Subcutaneous abdominal adipose tissue (tissue), 5 donors: Measurements from ENCODE around the gene MAL.

Experiments used
- H3K27ac ChIP-seq: one replicate; pipeline ENCODE4 v1.7.0; 2013; ENCODE audit warnings: low read depth, mild to moderate bottlenecking, inconsistent platforms, low read length, moderate library complexity
- H3K27me3 ChIP-seq, 5 donors: one replicate each; pipeline ENCODE4 v1.7.0; 2013; ENCODE audit warnings: low read length in 5 of 5, inconsistent platforms in 1 of 5; ENCODE audit not compliant: control insufficient read depth in 5 of 5, insufficient read depth in 4 of 5
- H3K36me3 ChIP-seq, 5 donors: one replicate each; pipeline ENCODE4 v1.7.0; 2013; ENCODE audit warnings: low read length in 5 of 5; ENCODE audit not compliant: control insufficient read depth in 5 of 5, insufficient read depth in 5 of 5
- H3K4me1 ChIP-seq, 5 donors: one replicate each; pipeline ENCODE4 v1.7.0; 2013; ENCODE audit warnings: low read length in 5 of 5, mild to moderate bottlenecking in 3 of 5, moderate library complexity in 1 of 5; ENCODE audit not compliant: control insufficient read depth in 5 of 5, insufficient read depth in 5 of 5
- H3K4me3 ChIP-seq, 5 donors: one replicate each; pipeline ENCODE4 v1.7.0; 2013; ENCODE audit warnings: low read length in 5 of 5, low read depth in 1 of 5
- H3K9ac ChIP-seq, 5 donors: one replicate each; pipeline ENCODE4 v1.7.0; 2013; ENCODE audit warnings: low read length in 5 of 5, mild to moderate bottlenecking in 4 of 5, moderate library complexity in 3 of 5
- H3K9me3 ChIP-seq, 5 donors: one replicate each; pipeline ENCODE4 v1.7.0; 2013; ENCODE audit warnings: low read length in 5 of 5; ENCODE audit not compliant: control insufficient read depth in 5 of 5
- donor health status: healthy.
- donor health status: healthy.
- donor health status: healthy.
- donor health status: healthy.
- donor health status: healthy.

Gene MAL

DNA sequence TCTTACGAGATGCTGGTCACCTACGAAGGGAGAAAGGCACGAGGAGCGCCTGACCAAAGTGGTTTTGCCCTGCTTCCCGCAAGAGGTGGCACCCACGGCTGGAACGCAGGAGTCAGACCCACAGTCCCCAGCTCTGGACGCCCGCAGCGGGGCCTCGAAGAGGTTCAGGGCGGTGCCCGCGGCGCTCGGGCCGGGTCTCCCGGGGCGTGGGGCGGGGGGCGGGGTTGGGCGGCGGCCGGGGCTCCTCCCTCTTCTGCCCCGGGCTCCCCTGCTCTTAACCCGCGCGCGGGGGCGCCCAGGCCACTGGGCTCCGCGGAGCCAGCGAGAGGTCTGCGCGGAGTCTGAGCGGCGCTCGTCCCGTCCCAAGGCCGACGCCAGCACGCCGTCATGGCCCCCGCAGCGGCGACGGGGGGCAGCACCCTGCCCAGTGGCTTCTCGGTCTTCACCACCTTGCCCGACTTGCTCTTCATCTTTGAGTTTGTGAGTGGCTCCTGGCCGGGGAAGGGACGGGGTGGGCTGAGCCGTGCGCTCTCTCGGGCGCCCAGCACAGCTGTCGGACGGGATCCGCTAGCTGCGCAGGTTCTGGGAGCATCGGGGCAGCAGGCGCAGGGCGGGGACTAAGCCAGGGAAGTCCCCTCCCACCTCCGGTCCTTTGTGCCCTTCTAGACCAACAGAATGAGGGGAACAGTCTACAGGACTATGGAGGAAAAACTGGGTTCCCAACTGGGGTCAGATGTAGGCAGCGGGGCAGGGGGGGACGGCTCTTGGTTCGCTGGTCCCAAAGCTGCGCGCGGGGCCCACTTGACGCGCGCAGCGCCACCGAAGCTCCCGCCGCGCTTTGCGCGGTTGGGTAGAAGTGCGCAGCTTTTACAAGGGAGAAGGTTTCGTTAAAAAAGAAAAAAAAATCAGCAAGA, at the start of gene MAL:
Gene MAL, plus strand, starts transcription at position 303 of the 914 bp plus-strand sequence. Its CDS starts 85 bp downstream, at position 388.
- H3K9ac ChIP-seq = no peak within 1 kb of the TSS
- peak within 1 kb of the TSS in 2 of 5 donors; percentile 27 to 51 for H3K4me3 ChIP-seq
- H3K9me3 ChIP-seq = no peaks in the 10 kb centered on the region
- H3K27me3 ChIP-seq = peaks cover 20 to 71% (median 61%) of the 10 kb centered on the region in 5 donors
- H3K36me3 ChIP-seq = no peaks in the 10 kb centered on the region
- H3K27ac ChIP-seq = no peak within 1 kb of the TSS
- peaks cover 1 to 11% (median 7%) of the 10 kb centered on the region in 5 donors for H3K4me1 ChIP-seq

GRCh38 chr2:94977826-94978225, 47.7 kb upstream of the MAL start:
- no peaks in the 10 kb centered on the region for H3K36me3 ChIP-seq
- no peaks in the 10 kb centered on the region for H3K4me1 ChIP-seq
- no peak overlapping the region for H3K9ac ChIP-seq
- no peaks in the 10 kb centered on the region for H3K9me3 ChIP-seq
- H3K27ac ChIP-seq = no peak overlapping the region
- H3K4me3 ChIP-seq = no peak overlapping the region
- H3K27me3 ChIP-seq = peaks cover 6 to 14% (median 10%) of the 10 kb centered on the region in 5 donors

- Histone ChIP-seq H3K36me3 (no peaks in the 10 kb centered on the region), H3K4me1 (no peaks in the 10 kb centered on the region), H3K9ac (no peak overlapping the region), H3K4me3 (no peak overlapping the region), H3K9me3 (no peaks in the 10 kb centered on the region), H3K27ac (no peak overlapping the region), H3K27me3 (peaks cover 6 to 14% (median 10%) of the 10 kb centered on the region in 5 donors)
These were observed 46.6 kb upstream of the MAL start for GRCh38 chr2:94978917-94979316.

DNA sequence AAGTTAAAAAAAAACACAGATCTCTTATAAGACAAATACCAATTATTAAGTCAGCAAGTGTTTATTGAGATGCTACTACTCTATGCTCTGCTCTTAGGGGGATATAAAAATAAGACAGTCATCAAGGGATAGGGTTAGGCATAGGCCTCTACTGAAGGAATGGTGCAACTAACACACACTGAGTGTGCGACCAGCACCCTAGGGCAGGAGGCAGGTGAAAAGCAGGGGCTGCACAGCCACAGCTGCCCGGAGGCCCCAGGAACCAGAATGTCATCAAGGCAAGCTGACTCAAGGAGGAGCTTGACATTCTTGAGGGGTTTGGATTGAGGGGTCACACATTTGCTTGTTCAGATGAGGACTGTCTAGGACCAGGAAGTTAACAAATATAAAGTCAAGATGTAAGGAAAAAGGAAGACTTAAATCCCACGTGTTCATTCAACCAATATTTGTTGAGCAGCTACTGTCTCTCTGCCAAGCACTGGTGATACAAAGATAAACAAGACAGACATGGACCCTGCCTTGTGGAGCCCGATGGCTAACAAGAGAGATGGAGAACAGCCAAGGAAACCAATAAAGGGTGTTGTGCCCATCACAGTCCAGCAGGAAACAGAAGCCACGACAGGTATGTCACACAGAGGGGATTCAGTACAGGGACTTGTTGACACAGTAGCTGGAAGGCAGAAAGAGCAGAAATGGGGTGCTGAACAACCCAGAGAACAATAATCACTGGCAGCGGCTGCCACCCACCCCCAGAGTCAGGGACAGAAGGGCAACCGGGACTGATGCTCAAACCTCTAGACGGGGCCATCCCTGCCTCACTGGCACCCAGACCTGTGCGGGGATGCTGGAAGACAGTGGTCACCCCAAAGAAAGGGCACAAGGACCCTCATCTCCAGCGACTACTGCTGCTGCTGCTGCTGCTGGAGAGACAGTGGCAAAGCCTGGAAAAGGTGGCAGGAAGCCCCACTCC, 45.8 kb upstream of the MAL start:
- Histone ChIP-seq H3K9me3 (no peaks in the 10 kb centered on the region), H3K27me3 (peaks cover 6 to 14% (median 12%) of the 10 kb centered on the region in 5 donors), H3K36me3 (no peaks in the 10 kb centered on the region)

DNA sequence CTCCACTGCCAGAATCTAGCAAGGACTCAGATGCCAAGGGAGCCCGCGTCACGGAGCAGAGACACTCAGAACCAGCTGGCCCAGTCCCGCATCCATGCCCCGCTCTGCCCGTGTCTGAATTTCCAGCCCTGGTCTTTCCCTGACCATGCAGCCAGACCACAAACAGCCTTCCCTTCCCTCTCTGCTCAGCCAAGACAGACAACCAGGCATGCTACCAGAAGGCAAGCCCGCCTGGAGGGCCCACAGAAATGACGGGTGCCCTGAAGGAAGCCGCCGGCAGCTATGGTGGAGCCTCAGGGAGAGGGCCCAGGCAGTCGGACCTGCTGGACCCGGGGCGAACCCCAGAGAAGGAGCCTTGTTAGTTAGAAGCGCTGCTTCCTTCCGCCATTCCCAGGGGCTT, 45.1 kb upstream of the MAL start:
- H3K27ac ChIP-seq = no peak overlapping the region
- H3K4me3 ChIP-seq = no peak overlapping the region
- H3K27me3 ChIP-seq = peaks cover 10 to 20% (median 13%) of the 10 kb centered on the region in 5 donors
- H3K9me3 ChIP-seq = no peaks in the 10 kb centered on the region
- no peaks in the 10 kb centered on the region for H3K36me3 ChIP-seq
- H3K9ac ChIP-seq = no peak overlapping the region
- no peaks in the 10 kb centered on the region for H3K4me1 ChIP-seq

More for the DNA sequence above, 45.8 kb upstream of the MAL start:
- Histone ChIP-seq H3K27ac (no peak overlapping the region), H3K4me3 (no peak overlapping the region), H3K9ac (no peak overlapping the region), H3K4me1 (no peaks in the 10 kb centered on the region)

GRCh38 chr2:94982156-94982555, 43.4 kb upstream of the MAL start:
- Histone ChIP-seq H3K36me3 (no peaks in the 10 kb centered on the region), H3K4me1 (no peaks in the 10 kb centered on the region), H3K27me3 (peaks cover 5 to 23% (median 11%) of the 10 kb centered on the region in 5 donors), H3K9ac (no peak overlapping the region), H3K27ac (no peak overlapping the region), H3K4me3 (no peak overlapping the region), H3K9me3 (no peaks in the 10 kb centered on the region)

DNA sequence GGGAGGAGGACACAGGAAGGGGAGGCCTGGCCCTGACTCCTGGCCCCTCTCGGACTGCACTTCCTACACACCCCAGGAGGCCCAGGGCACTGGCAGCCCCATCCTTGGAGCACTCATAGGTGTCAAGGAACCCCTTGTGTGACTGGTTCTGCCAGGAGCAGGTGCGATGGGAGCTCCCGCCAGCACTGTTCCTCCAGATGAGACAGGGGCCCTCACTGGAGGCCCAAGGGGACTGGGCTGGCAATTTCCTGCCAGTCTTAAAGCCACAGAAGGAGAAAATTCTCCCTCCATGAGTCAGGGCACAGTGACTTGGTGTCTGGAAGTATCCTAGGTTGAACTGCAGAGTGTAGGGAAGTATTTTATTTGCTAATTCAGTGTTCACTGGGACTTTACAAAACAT, 42.8 kb upstream of the MAL start:
- H3K4me1 ChIP-seq = no peaks in the 10 kb centered on the region
- no peaks in the 10 kb centered on the region for H3K36me3 ChIP-seq
- no peak overlapping the region for H3K4me3 ChIP-seq
- H3K27me3 ChIP-seq = peaks cover 2 to 20% (median 13%) of the 10 kb centered on the region in 5 donors
- H3K9ac ChIP-seq = no peak overlapping the region
- no peaks in the 10 kb centered on the region for H3K9me3 ChIP-seq
- H3K27ac ChIP-seq = no peak overlapping the region

- peaks cover 4 to 21% (median 12%) of the 10 kb centered on the region in 5 donors for H3K27me3 ChIP-seq
- no peak overlapping the region for H3K4me3 ChIP-seq
- no peaks in the 10 kb centered on the region for H3K4me1 ChIP-seq
- no peaks in the 10 kb centered on the region for H3K36me3 ChIP-seq
- H3K9me3 ChIP-seq = no peaks in the 10 kb centered on the region
- H3K27ac ChIP-seq = no peak overlapping the region
- no peak overlapping the region for H3K9ac ChIP-seq
These were observed 40.4 kb upstream of the MAL start for GRCh38 chr2:94984964-94985575.

GRCh38 chr2:94985636-94986035, 39.9 kb upstream of the MAL start:
- H3K36me3 ChIP-seq = no peaks in the 10 kb centered on the region
- no peak overlapping the region for H3K27ac ChIP-seq
- no peaks in the 10 kb centered on the region for H3K4me1 ChIP-seq
- H3K4me3 ChIP-seq = no peak overlapping the region
- H3K27me3 ChIP-seq = peaks cover 4 to 21% (median 12%) of the 10 kb centered on the region in 5 donors
- no peaks in the 10 kb centered on the region for H3K9me3 ChIP-seq
- no peak overlapping the region for H3K9ac ChIP-seq
